ENCODE data around the gene ZSWIM6. TPM values are rescaled to one million over a fixed set of nuclear protein-coding genes. Genes with fewer than 3 reads are reported as not detected.

Gene ZSWIM6
- total and polyA plus RNA-seq, 2 experiments from 2014 or later = 3.9 to 6.0 TPM

GRCh38 chr5:61381968-61382367, 49.9 kb downstream of the ZSWIM6 start:
- Mint-ChIP-seq H3K4me3 (no peak overlapping the region), H3K9me3 (no peaks in the 10 kb centered on the region)
- H3K79me2 ChIP-seq (replicated peaks; ENCODE audit: insufficient read depth) = peaks cover 38% of the 10 kb centered on the region

More at GRCh38 chr5:61381968-61382367, 49.9 kb downstream of the ZSWIM6 start:
- no peak overlapping the region for H3K4me3 ChIP-seq
- Mint-ChIP-seq H3K27ac (no peak overlapping the region), H3K36me3 (ENCODE audit: low read depth) (no peaks in the 10 kb centered on the region; the same call in 2 of the 3 replicates), H3K4me1 (peaks cover 29% of the 10 kb centered on the region), H3K27me3 (ENCODE audit: insufficient read depth, low read depth, poor library complexity) (peaks cover 3% of the 10 kb centered on the region)
- no peaks in the 10 kb centered on the region for H3K27me3 ChIP-seq (ENCODE audit: insufficient read depth)
- H3F3A ChIP-seq (replicated peaks; ENCODE audit: low read depth) = no peaks in the 10 kb centered on the region
- H4K20me1 ChIP-seq (replicated peaks; ENCODE audit: insufficient read depth) = peaks cover 9% of the 10 kb centered on the region; the same call in 1 of the 2 replicates
- no peak overlapping the region for H3K27ac ChIP-seq (ENCODE audit: low read depth)
- TF ChIP-seq ZNF331 (CRISPR knock-in tag; IDR thresholded peaks at IDR 0.05; ENCODE audit: low read depth) (no peak), EZH2 (IDR thresholded peaks at IDR 0.05; ENCODE audit: low read depth, unreplicated experiment) (no peak), CREB1 (CRISPR knock-in tag; IDR thresholded peaks at IDR 0.05; ENCODE audit: low read depth) (no peak), ETS1 (IDR thresholded peaks at IDR 0.05) (no peak), EZH2phosphoT487 (IDR thresholded peaks at IDR 0.05; ENCODE audit: unreplicated experiment) (no peak), CTCF (conservative IDR thresholded peaks at IDR 0.05; ENCODE audit: low read depth in 2 of 2) (no peak), POLR2AphosphoS5 (IDR thresholded peaks at IDR 0.05; ENCODE audit: low read depth) (no peak), ZNF114 (CRISPR knock-in tag; IDR thresholded peaks at IDR 0.05) (no peak), NANOG (IDR thresholded peaks at IDR 0.05; ENCODE audit: borderline replicate concordance) (no peak), ZNF462 (CRISPR knock-in tag; IDR thresholded peaks at IDR 0.05) (no peak), JUNB (IDR thresholded peaks at IDR 0.05; ENCODE audit: unreplicated experiment) (no peak)
- H3K36me3 ChIP-seq (ENCODE audit: insufficient read depth) = no peaks in the 10 kb centered on the region
- ATAC-seq = no peak
- H3K9me2 ChIP-seq (ENCODE audit: insufficient read depth) = 0 out of 2 replicates have a peak, but pooled peaks cover 3% of the 10 kb centered on the region
- no peak overlapping the region for H3K4me2 ChIP-seq
- peaks cover 21% of the 10 kb centered on the region for H3K4me1 ChIP-seq (ENCODE audit: insufficient read depth)
- no peak overlapping the region for H2AFZ ChIP-seq
- no peak for DNase-seq (ENCODE audit: low spot score)

Measured in GM23338 (cell line).